SHP77 treated with DMSO at 0.1 percent for 48 hours (cell line): Measurements from ENCODE around the gene FBN1.

ENCODE experiments used
- DNase-seq: peaks from one replicate; lab custom pipeline; 2025; lab: John Stamatoyannopoulos, UW

FBN1 gene

DNA sequence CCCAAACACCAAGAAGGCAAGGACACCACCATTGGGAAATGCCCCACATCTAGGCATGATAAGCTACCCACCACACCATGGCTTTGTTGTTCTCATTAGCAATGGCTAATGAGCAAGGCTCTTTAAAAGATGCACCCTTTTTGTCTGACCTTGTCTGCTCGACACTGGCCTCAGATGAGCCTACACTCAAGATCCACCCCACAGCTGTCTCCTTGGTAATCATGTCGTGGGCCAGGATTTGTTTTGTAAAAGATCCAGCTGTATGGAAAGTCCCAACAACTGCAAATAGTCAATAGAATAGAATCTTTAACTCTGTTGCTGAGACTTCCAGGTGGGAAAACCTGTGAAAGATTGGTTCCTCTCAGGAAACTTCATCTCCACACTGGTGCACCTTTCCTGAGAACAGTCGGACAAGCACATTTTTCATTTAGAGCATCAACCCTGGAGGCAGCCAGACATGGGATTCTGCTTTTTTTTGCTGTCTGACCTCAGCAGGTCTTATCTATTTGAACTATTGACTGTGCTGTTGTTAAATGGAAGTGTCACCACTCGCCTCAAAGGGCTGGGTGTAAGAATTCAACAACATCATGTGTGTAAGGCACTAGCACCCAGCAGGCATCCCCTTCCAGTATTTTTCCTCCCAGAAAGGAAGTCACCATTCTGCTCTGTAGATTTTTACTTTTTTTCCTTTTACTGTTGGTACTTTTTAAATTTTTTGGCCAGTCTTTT, 278.8 kb downstream of the FBN1 start:
- DNase-seq: no peak

DNA sequence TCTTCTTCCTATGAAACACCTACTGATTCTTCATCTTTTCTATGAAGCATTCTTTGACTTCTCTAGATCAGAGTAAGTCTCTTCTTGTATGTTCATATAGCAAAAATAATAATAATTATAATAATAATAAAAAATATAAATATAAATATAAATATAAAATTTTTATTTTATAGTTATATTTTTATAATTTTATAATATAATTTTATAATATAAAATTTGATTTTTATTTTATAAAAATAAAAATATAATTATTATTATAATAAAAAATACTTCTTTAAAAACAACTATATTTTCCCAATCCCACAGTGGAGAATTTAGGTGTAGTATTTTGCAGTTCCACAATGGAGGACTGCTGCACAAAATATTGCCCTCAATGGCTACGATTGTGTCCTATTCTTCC, 279.9 kb downstream of the FBN1 start:
- no peak for DNase-seq

DNA sequence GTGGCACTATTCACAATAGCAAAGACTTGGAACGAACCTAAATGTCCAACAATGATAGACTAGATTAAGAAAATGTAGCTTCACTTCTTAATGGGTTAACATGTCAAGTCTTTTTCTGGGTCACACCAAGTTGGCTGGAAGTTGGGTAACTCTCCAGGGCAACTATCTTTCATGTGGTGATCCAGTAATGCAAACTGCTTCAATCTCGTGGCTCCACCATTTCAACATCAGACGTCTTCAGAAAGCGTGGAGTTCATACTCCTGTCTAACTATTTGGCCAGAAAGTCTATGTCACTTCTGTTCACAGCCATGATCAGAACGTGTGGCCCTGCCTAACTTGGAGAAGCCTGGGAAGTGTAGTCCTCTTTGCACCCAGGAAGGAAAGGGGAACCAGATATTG, 282.0 kb downstream of the FBN1 start:
- DNase-seq: no peak

DNA sequence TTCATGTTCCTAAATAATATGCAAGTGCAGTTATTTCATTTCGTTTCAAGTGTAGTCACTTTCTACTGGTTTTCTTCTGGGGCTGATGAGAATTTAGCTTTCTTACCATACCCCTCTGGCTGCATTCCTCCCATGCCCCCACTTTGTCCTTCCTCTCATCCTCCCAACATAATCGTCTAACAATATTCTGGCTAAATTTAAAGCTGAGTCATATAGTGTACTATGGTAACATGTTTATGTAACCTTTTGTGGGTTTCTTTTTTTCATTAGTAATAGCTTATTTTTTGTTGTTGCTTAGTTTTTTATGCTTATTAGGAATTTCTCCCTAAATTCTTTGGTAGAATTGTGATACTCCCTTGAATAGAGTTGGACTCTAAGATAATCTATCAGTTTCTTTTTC, 283.8 kb downstream of the FBN1 start:
- DNase-seq: no peak

DNA sequence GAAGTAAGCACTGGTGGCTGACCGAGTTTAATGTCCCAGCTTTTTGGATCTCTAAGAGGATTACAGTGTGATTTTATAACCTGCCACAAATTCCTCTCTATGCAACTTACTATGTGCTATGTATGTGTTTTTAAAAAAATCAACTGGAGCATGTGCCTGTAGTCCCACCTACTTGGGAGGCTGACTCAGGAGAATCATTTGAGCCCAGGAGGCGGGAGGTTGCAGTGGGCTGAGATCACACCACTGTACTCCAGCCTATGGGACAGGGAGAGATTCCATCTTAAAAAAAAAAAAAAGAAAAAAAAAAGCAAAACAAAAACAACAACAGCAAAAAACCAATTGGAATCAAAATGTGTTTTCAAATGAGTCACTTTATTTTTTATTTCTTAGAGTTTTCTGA, 284.7 kb downstream of the FBN1 start:
- DNase-seq: no peak
